Stimulated activated CD8-positive, alpha-beta memory T cell treated with anti-CD3 and anti-CD28 coated beads, Interleukin-4, amount 100 ng/mL, for 4 hours (primary cell): ENCODE data around the gene SCG5.

Experiments
- DNase-seq, 2 donors: peaks; one replicate each; pipeline ENCODE4 v3.0.0-alpha.2; 2020; ENCODE audit warnings: low read depth in 2 of 2, low spot score in 1 of 2

Gene SCG5

DNA sequence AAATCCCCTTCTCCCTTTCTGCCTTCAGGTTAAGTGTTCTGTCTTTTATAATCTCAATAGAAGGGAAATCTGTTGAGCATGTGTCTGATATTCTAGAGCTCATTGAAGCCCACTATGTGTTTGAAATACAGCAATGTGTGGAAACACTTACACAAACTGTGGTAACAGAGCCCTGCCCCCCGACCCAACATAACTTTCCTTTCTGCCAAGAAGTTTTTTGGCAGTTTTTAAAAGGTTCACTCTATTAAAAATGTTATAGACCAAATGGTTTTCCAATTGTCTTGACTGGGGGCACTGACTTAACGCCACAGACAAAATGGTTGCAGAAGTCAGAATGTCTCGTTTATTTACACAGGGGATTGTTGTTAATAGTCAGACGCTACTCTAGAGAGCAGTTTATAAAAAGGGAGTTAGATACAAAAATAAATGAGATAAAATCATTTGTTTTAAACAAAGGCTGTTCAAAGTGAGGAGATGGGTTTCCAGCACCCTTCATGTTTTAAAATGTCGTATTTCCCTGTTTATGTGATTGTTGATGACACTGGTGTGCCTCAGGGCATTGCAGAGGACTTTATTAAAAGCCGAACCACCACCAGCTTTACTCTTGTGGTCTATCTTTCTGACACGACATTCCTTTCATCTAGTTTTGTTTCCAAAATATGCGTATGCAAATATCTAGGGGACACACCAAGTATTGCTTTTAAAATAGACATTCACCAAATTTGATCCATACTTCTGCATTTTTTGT lies 49.6 kb downstream of the SCG5 start:
- no peak for DNase-seq

DNA sequence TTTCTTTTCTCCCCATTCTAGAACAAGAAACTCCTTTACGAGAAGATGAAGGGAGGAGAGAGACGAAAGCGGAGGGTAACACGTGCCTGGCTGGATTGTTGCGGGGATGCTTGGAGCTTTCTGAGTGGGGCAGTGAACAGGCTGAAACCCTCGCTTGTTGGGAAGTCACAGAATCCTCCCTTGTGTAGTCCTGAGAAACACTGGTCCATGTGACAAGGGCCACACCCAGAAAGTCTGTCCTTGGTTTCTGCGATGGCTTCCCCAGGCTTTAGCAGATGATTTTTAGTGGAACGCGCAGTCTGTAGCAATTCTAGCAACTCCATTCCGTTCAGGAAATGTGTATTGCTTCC lies 50.2 kb downstream of the SCG5 start:
- DNase-seq, result no peak

DNA sequence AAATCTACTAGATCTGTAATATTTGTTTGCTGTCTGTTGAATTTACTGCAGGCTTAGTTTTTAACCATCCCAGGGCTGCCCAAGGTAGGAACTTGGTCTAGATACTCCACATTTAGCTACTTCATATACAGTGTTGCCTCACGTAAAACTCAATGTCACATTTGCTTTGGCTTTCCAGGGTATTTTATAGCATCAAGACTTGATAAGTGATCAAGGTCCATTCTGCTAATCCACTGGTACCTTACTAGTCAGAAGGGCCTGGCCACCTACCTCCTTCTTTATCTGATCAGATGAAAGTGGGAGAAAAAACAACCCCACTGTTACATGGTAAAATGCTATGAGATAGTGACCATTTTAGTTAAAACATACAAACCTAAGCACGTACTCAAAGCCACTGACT lies 50.8 kb downstream of the SCG5 start:
- no peak for DNase-seq

DNA sequence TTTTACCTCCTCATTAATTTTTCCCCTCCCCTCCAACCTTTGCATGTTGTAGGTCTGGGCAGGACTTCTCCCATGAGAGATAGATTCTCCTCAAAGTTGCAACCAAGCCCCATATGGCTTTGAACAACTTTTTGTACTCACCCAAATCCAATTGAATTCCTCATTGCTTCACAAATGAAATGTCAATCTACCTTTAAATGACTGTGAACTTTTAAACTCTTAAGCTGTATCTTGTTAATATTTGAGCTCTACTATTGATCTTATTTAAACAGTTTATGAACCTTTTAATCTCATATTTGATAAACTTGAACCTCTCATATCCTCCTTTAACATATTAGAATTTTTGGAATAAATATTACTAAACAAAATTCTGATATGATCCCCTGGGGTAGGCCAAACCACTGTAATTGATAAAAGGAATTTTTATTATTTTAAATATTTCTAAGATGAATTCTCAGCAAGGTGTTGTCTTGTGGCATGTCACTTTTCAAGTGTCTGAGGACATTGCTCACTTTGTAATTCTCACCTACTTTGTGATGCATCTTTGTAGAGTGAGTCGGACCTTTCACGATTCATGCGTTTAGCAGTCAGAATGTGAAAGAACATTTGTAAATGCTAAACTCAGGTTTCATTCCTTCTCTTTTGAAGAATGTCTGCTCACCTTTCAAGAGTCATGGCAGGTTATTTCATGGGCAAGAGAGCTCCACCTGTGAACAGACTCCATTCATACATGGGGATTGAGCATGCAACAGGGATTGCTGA lies 52.9 kb downstream of the SCG5 start:
- no peak for DNase-seq

- DNase-seq, result no peak
Observed at GRCh38 chr15:32698773-32699390, 57.4 kb downstream of the SCG5 start.

- no peak for DNase-seq
Observed at GRCh38 chr15:32700501-32701150, 59.1 kb downstream of the SCG5 start.

- no peak for DNase-seq
Observed at GRCh38 chr15:32701863-32702262, 60.4 kb downstream of the SCG5 start.

- DNase-seq, result no peak
Observed at GRCh38 chr15:32704395-32704981, 63.0 kb downstream of the SCG5 start.

- no peak for DNase-seq
Observed at GRCh38 chr15:32705446-32705845, 63.9 kb downstream of the SCG5 start.

DNA sequence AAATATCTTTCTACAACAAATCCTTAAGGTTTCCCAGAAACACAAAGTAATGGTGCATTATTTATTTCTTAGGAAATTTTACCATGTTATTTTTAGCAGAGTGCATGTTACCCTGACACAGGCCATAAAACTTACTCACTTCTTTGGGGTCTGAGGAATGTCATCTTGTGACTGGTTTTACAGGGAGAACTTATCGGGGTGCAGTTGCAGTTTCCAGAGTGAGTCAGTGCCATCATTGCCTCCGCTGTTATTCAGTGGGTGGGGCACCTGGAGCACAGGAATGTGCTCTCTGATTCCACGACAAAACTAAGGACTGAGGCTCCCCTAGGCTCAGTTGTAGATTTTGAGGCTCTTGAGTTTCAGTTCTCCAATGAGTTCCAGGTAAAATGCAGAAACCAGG lies 65.2 kb downstream of the SCG5 start:
- DNase-seq, result no peak

GRCh38 chr15:32707436-32707835 lies 65.9 kb downstream of the SCG5 start:
- no peak for DNase-seq

GRCh38 chr15:32709295-32710033 lies 68.0 kb downstream of the SCG5 start:
- DNase-seq, result no peak

GRCh38 chr15:32715276-32715675 lies 73.8 kb downstream of the SCG5 start:
- no peak for DNase-seq

DNA sequence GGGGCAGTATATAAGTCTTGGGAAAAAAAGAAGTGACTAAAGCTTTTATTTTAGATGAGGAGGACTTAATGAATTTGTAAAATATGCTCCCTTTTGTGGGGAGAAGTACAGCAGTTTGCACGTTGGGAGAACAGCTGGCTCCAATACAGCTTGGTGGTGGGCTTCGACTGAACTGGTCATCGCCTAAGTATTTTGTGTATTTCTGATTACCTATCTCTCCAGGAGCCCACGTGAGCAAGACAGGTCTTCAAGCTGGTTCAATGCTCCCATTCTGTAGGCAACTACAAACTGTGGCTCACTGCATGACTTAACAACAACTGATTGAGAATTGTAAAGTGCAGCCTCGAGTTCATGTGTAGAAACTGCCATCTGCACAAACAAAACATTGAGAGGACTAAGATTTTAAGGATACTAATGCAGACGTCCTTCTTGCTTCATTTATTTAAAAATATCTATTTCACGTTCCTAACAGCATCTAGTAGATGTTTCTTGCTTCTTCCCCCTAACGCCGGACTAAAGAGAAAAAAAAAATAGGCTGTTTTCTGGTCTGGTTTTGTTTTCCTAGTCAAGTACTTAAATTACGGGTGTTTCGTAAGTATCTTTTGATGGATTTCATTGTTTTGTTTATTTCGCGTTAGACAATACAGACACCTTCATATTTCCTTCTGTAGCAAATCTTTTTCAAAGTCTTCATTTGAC lies 74.9 kb downstream of the SCG5 start:
- DNase-seq, result no peak

DNA sequence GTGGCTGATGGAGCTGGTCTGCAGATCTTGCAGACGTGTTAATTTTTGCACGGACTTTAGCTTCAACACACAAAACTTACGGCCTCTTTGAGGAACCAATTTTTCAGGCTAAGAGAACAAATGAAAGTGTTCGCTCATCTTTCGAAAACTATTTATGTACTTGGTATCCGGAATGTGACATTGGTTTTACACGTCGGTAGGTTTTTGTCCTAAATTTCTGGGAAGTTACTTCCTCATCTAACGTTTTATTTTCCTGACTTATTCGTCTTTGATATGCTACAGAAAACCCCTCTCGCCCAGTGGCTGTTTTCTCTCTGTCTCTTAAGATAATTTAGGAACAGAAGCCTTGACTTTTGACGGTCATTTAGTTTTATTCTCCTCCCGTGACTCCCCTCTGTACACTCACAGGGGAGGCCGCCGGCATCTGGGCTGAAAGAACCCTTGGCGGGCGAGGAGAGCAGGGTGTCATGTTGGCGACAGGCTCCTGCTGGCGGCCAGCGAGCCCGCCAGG lies 75.5 kb downstream of the SCG5 start:
- no peak for DNase-seq

GRCh38 chr15:32717426-32718226 lies 76.1 kb downstream of the SCG5 start, which contains the start of gene GREM1:
TSS of gene GREM1 (plus strand) at chr15:32718004. CDS start at chr15:32730691, 12,687 bp downstream.
- DNase-seq, result no peak

DNA sequence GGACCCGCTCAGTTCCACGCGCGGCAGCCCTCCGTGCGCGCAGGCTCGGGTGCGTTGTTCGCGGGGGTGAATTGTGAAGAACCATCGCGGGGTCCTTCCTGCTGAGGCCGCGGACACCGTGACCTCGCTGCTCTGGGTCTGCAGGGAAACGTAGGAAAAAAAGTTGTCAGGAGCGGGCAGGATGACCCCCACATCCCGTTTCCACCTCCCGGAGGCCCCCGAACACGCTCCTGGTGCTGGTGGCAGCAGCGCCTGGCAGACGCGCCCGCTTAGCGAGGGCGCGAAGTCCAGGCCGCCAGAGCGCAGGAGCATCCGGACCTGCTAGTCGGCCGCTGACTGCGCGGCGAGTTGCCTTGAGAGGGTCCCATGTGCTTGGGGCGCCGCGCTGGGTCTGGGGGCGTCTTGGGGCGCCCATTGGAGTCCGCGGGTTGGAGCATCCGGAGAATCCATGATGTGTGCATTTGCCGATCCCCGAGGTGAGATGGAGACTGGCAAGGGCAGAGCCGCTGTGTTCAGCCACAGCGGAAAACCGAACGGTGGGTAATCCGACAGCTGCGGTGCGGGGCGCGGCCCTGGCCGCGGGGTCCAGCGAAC lies 76.8 kb downstream of the SCG5 start:
- DNase-seq, result no peak

GRCh38 chr15:32718821-32719716 lies 77.6 kb downstream of the SCG5 start:
- no peak for DNase-seq
